Measurements from ENCODE around the gene HSD17B14. TPM values are rescaled to one million over a fixed set of nuclear protein-coding genes. Genes with fewer than 3 reads are reported as not detected.

The HSD17B14 gene
- total RNA-seq, 1 donor from 2014 or later = 9.8 TPM

GRCh38 chr19:48867746-48868113 is 31.4 kb upstream of the HSD17B14 start:
- intact Hi-C loops (cut with DNase I) = no loop called here
- no peak for TF ChIP-seq CTCF (IDR thresholded peaks at IDR 0.05)
- H3K27ac ChIP-seq = peak overlapping the region; percentile 86 to 89
- peaks cover 0 to 11% of the 10 kb centered on the region in 2 donors for H3K4me1 ChIP-seq
- H3K36me3 ChIP-seq = no peaks in the 10 kb centered on the region
- H3K27me3 ChIP-seq = no peaks in the 10 kb centered on the region
- H3K4me3 ChIP-seq = peak overlapping the region; percentile 45 to 66
- DNase-seq (ENCODE audit: low spot score in 2 of 2) = no peak
- no peaks in the 10 kb centered on the region for H3K9me3 ChIP-seq

- no peaks in the 10 kb centered on the region for H3K27me3 ChIP-seq
- H3K36me3 ChIP-seq = no peaks in the 10 kb centered on the region
- no peak for TF ChIP-seq CTCF (IDR thresholded peaks at IDR 0.05)
- no peak for DNase-seq (ENCODE audit: low spot score in 2 of 2)
- H3K9me3 ChIP-seq = no peaks in the 10 kb centered on the region
- peak overlapping the region; percentile 45 to 66 for H3K4me3 ChIP-seq
- H3K4me1 ChIP-seq = peaks cover 0 to 11% of the 10 kb centered on the region in 2 donors
- intact Hi-C loops (cut with DNase I) = no loop called here
- peak overlapping the region; percentile 86 to 89 for H3K27ac ChIP-seq
These were observed 30.9 kb upstream of the HSD17B14 start for GRCh38 chr19:48867123-48867745.

- no peak for DNase-seq (ENCODE audit: low spot score in 2 of 2)
- no peak for TF ChIP-seq CTCF (IDR thresholded peaks at IDR 0.05)
- H3K36me3 ChIP-seq = no peaks in the 10 kb centered on the region
- H3K4me1 ChIP-seq = peaks cover 0 to 11% of the 10 kb centered on the region in 2 donors
- H3K9me3 ChIP-seq = no peaks in the 10 kb centered on the region
- intact Hi-C loops (cut with DNase I) = no loop called here
- peak overlapping the region; percentile 21 to 40 for H3K27ac ChIP-seq
- H3K4me3 ChIP-seq = no peak overlapping the region
- H3K27me3 ChIP-seq = no peaks in the 10 kb centered on the region
These were observed 30.4 kb upstream of the HSD17B14 start for GRCh38 chr19:48866692-48867091.

GRCh38 chr19:48862827-48863226 is 26.5 kb upstream of the HSD17B14 start:
- Histone ChIP-seq H3K4me1 (peaks cover 0 to 4% of the 10 kb centered on the region in 2 donors), H3K27ac (no peak overlapping the region), H3K9me3 (no peaks in the 10 kb centered on the region), H3K4me3 (no peak overlapping the region), H3K27me3 (no peaks in the 10 kb centered on the region), H3K36me3 (no peaks in the 10 kb centered on the region)
- TF ChIP-seq CTCF (IDR thresholded peaks at IDR 0.05) = no peak
- no peak for DNase-seq (ENCODE audit: low spot score in 2 of 2)
- intact Hi-C loops (cut with DNase I) = no loop called here

- Histone ChIP-seq H3K27ac (no peak overlapping the region), H3K4me1 (no peaks in the 10 kb centered on the region), H3K4me3 (no peak overlapping the region), H3K36me3 (no peaks in the 10 kb centered on the region), H3K9me3 (no peaks in the 10 kb centered on the region), H3K27me3 (no peaks in the 10 kb centered on the region)
- intact Hi-C loops (cut with DNase I) = no loop called here
- no peak for DNase-seq (ENCODE audit: low spot score in 2 of 2)
- no peak for TF ChIP-seq CTCF (IDR thresholded peaks at IDR 0.05)
These were observed 25.0 kb upstream of the HSD17B14 start for GRCh38 chr19:48861313-48861712.
